CMK (cell line): Measurements from ENCODE around the gene ZBTB7C.

Source experiments
- DNase-seq: peaks from one replicate; pipeline ENCODE4 v3.0.0-alpha.2; 2010; ENCODE audit warnings: low read depth

ZBTB7C gene

GRCh38 chr18:48085781-48086487, 323.2 kb downstream of the ZBTB7C start:
- DNase-seq: no peak

GRCh38 chr18:48084858-48085257, 324.3 kb downstream of the ZBTB7C start:
- DNase-seq: no peak

GRCh38 chr18:48084041-48084757, 325.0 kb downstream of the ZBTB7C start:
- no peak for DNase-seq

- DNase-seq: no peak
These were observed 328.6 kb downstream of the ZBTB7C start for GRCh38 chr18:48080546-48080945.

- DNase-seq: no peak
These were observed 329.3 kb downstream of the ZBTB7C start for GRCh38 chr18:48079885-48080284.

- no peak for DNase-seq
These were observed 330.7 kb downstream of the ZBTB7C start for GRCh38 chr18:48078448-48078847.

- no peak for DNase-seq
These were observed 331.9 kb downstream of the ZBTB7C start for GRCh38 chr18:48077291-48077690.

GRCh38 chr18:48076461-48076860, 332.7 kb downstream of the ZBTB7C start:
- DNase-seq: no peak

GRCh38 chr18:48075707-48076093, 333.5 kb downstream of the ZBTB7C start:
- DNase-seq: no peak

- DNase-seq: no peak
These were observed 334.1 kb downstream of the ZBTB7C start for GRCh38 chr18:48074929-48075706.

- DNase-seq: no peak
These were observed 335.8 kb downstream of the ZBTB7C start for GRCh38 chr18:48073211-48073930.

- no peak for DNase-seq
These were observed 336.6 kb downstream of the ZBTB7C start for GRCh38 chr18:48072428-48073204.

GRCh38 chr18:48068916-48069445, 340.2 kb downstream of the ZBTB7C start:
- DNase-seq: no peak

- DNase-seq: no peak
These were observed 342.9 kb downstream of the ZBTB7C start for GRCh38 chr18:48066225-48066652.

- no peak for DNase-seq
These were observed 343.6 kb downstream of the ZBTB7C start for GRCh38 chr18:48065601-48065995.

- DNase-seq: no peak
These were observed 344.1 kb downstream of the ZBTB7C start for GRCh38 chr18:48064978-48065600.

- DNase-seq: no peak
These were observed 347.2 kb downstream of the ZBTB7C start for GRCh38 chr18:48061781-48062570.

GRCh38 chr18:48060970-48061369, 348.2 kb downstream of the ZBTB7C start:
- no peak for DNase-seq

- no peak for DNase-seq
These were observed 348.8 kb downstream of the ZBTB7C start for GRCh38 chr18:48060346-48060745.
